HepG2 (cell line): ENCODE measurements around the gene PIGV. TPM values are rescaled to one million over a fixed set of nuclear protein-coding genes. Genes with fewer than 3 reads are reported as not detected.

Source experiments
- GZF1 ChIP-seq: sonication (generic); formaldehyde crosslinking; IDR thresholded peaks from 2 replicates; pipeline ENCODE4 v1.5.1; 2020; ENCODE audit warnings: mild to moderate bottlenecking, missing genetic modification reagents
- HDAC2 ChIP-seq: sonication (generic); formaldehyde crosslinking; IDR thresholded peaks from 2 replicates; pipeline ENCODE4 v1.4.0; 2020; ENCODE audit warnings: missing genetic modification reagents
- KMT2B ChIP-seq: IDR thresholded peaks from 2 replicates; pipeline ENCODE4 v1.6.1; 2016; ENCODE audit warnings: missing genetic modification reagents, missing compliant biosample characterization
- MATR3 ChIP-seq: sonication (generic); formaldehyde crosslinking; IDR thresholded peaks from 2 replicates; pipeline ENCODE4 v1.4.0; 2020; ENCODE audit warnings: missing genetic modification reagents
- NFE2 ChIP-seq: sonication (generic); formaldehyde crosslinking; IDR thresholded peaks from 2 replicates; pipeline ENCODE4 v1.4.0; 2020; ENCODE audit warnings: missing genetic modification reagents
- RFXAP ChIP-seq: sonication (generic); formaldehyde crosslinking; IDR thresholded peaks from 2 replicates; pipeline ENCODE4 v1.4.0; 2020; ENCODE audit warnings: missing genetic modification reagents, borderline replicate concordance
- SMARCC2 ChIP-seq: fragments of 450-650 bp; IDR thresholded peaks from 2 replicates; pipeline ENCODE4 v1.6.1; 2017; ENCODE audit warnings: antibody characterized with exemption, mild to moderate bottlenecking
- SMYD3 ChIP-seq: sonication (generic); formaldehyde crosslinking; IDR thresholded peaks from 2 replicates; pipeline ENCODE4 v1.8.1; 2023; ENCODE audit warnings: mild to moderate bottlenecking, missing genetic modification reagents
- SRSF4 ChIP-seq: fragments of 200-400 bp; formaldehyde crosslinking; IDR thresholded peaks from one replicate; pipeline ENCODE4 v1.6.1; 2018; ENCODE audit warnings: mild to moderate bottlenecking, low read depth, low read length, moderate library complexity; ENCODE audit not compliant: poor library complexity, severe bottlenecking
- THRA ChIP-seq: sonication (generic); formaldehyde crosslinking; IDR thresholded peaks from 2 replicates; pipeline ENCODE4 v1.4.0; 2020; ENCODE audit warnings: missing genetic modification reagents, borderline replicate concordance
- ZBTB43 ChIP-seq: sonication (generic); formaldehyde crosslinking; conservative IDR thresholded peaks from 2 replicates; pipeline ENCODE4 v1.4.0; 2020; ENCODE audit warnings: missing genetic modification reagents
- ZFX ChIP-seq: sonication (generic); formaldehyde crosslinking; IDR thresholded peaks from 2 replicates; pipeline ENCODE4 v1.4.0; 2020; ENCODE audit warnings: mild to moderate bottlenecking, low read depth, missing genetic modification reagents, moderate library complexity
- ZNF138 ChIP-seq: sonication (generic); formaldehyde crosslinking; IDR thresholded peaks from 2 replicates; pipeline ENCODE4 v1.5.0; 2020; ENCODE audit warnings: mild to moderate bottlenecking, low read depth, missing genetic modification reagents
- ZNF768 ChIP-seq: sonication (generic); formaldehyde crosslinking; IDR thresholded peaks from 2 replicates; pipeline ENCODE4 v1.4.0; 2020; ENCODE audit warnings: missing genetic modification reagents
- ZNF841 ChIP-seq: sonication (generic); formaldehyde crosslinking; IDR thresholded peaks from 2 replicates; pipeline ENCODE4 v1.8.1; 2023; ENCODE audit warnings: missing genetic modification reagents, borderline replicate concordance
- ZNF850 ChIP-seq: sonication (generic); formaldehyde crosslinking; conservative IDR thresholded peaks from 2 replicates; pipeline ENCODE4 v1.9.0; 2021; ENCODE audit warnings: mild to moderate bottlenecking, missing genetic modification reagents
- ZSCAN31 ChIP-seq: sonication (generic); formaldehyde crosslinking; IDR thresholded peaks from 2 replicates; pipeline ENCODE4 v1.5.0; 2020; ENCODE audit warnings: low read depth, mild to moderate bottlenecking, missing genetic modification reagents
- polyA plus RNA-seq, 8 experiments: library from polyadenylated mRNA; depleted of rRNA in 3 of 8; stranded (reverse) in 7 of 8; unstranded in 1 of 8; fragments of >200 nt; fragmentation: Illumina TruSeq in 4 of 8; extraction: Trizol in 4 of 8; gene quantifications; 2 replicates each; pipeline versions ENCODE4 v1.2.1 to v1.2.3, GENCODE V29; 2011 to 2016; ENCODE audit warnings: low read depth in 4 of 8, missing spikeins in 1 of 8, mixed read lengths in 1 of 8; ENCODE audit not compliant: insufficient read depth in 1 of 8
- total RNA-seq, 5 experiments: library from RNA; depleted of rRNA; stranded (reverse); fragments of >200 nt; fragmentation: Illumina TruSeq; extraction: Trizol; gene quantifications; 2 replicates each; pipeline ENCODE4 v1.2.3, GENCODE V29; 2016; ENCODE audit warnings: low read depth in 1 of 5
- TF ChIP-seq, protein P1 (sequence below), 2 experiments: sonication (generic) in 1 of 2; formaldehyde crosslinking in 1 of 2; IDR thresholded peaks; 2 replicates each; pipeline versions ENCODE4 v1.4.0 to v1.6.1; 2016 to 2020; ENCODE audit warnings: borderline replicate concordance in 1 of 2, low read depth in 1 of 2, mild to moderate bottlenecking in 1 of 2, missing genetic modification reagents in 1 of 2
- TF ChIP-seq, protein P2 (sequence below): sonication (generic); formaldehyde crosslinking; IDR thresholded peaks from 2 replicates; pipeline ENCODE4 v1.8.0; 2022; ENCODE audit warnings: mild to moderate bottlenecking, missing genetic modification reagents, moderate library complexity

Gene PIGV
- total and polyA plus RNA-seq, 2 of the 13 experiments (the other 11 are each of a cell fraction or from before 2014, with no cell fraction given): 13.5 to 22.7 TPM

- TF ChIP-seq NFE2 (CRISPR knock-in tag) (no peak), SRSF4 (no peak), SMYD3 (CRISPR knock-in tag) (no peak), HDAC2 (CRISPR knock-in tag) (0 out of 2 replicates have a peak, but pooled peaks have one; percentile 21), RFXAP (CRISPR knock-in tag) (no peak), ZSCAN31 (CRISPR knock-in tag) (0 out of 2 replicates have a peak, but pooled peaks have one; percentile 32), ZNF841 (CRISPR knock-in tag) (no peak), KMT2B (CRISPR knock-in tag) (no peak), ZBTB43 (CRISPR knock-in tag) (no peak), ZNF768 (CRISPR knock-in tag) (no peak), THRA (CRISPR knock-in tag) (no peak), ZNF138 (no peak), ZFX (CRISPR knock-in tag) (no peak), GZF1 (CRISPR knock-in tag) (no peak), MATR3 (no peak), SMARCC2 (no peak), ZNF850 (CRISPR knock-in tag) (0 out of 2 replicates have a peak, but pooled peaks have one; percentile 57)
- TF ChIP-seq, protein P1, sequence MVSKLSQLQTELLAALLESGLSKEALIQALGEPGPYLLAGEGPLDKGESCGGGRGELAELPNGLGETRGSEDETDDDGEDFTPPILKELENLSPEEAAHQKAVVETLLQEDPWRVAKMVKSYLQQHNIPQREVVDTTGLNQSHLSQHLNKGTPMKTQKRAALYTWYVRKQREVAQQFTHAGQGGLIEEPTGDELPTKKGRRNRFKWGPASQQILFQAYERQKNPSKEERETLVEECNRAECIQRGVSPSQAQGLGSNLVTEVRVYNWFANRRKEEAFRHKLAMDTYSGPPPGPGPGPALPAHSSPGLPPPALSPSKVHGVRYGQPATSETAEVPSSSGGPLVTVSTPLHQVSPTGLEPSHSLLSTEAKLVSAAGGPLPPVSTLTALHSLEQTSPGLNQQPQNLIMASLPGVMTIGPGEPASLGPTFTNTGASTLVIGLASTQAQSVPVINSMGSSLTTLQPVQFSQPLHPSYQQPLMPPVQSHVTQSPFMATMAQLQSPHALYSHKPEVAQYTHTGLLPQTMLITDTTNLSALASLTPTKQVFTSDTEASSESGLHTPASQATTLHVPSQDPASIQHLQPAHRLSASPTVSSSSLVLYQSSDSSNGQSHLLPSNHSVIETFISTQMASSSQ (IDR thresholded peaks at IDR 0.05; ENCODE audit: low read depth): no peak
- TF ChIP-seq, protein P1 (CRISPR knock-in tag; IDR thresholded peaks at IDR 0.05; ENCODE audit: borderline replicate concordance): no peak
- TF ChIP-seq, protein P2, sequence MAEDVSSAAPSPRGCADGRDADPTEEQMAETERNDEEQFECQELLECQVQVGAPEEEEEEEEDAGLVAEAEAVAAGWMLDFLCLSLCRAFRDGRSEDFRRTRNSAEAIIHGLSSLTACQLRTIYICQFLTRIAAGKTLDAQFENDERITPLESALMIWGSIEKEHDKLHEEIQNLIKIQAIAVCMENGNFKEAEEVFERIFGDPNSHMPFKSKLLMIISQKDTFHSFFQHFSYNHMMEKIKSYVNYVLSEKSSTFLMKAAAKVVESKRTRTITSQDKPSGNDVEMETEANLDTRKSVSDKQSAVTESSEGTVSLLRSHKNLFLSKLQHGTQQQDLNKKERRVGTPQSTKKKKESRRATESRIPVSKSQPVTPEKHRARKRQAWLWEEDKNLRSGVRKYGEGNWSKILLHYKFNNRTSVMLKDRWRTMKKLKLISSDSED (CRISPR knock-in tag): no peak
Observed at GRCh38 chr1:26788836-26789611, 1.3 kb downstream of the PIGV start (continued).
